Body of pancreas (tissue), 4 donors: Measurements from ENCODE around the gene USP2. TPM values are rescaled to one million over a fixed set of nuclear protein-coding genes. Genes with fewer than 3 reads are reported as not detected.
A peak's percentile ranks its signal among the peaks of the same experiment; 100 is the strongest.

Experiments
- ATAC-seq: fragments of 150-250 bp; one replicate; pipeline ENCODE4 v1.9.1; 2016
- DNase-seq, 4 donors: peaks; one replicate each; pipeline ENCODE4 v3.0.0-alpha.2; 2019
- H3K27ac ChIP-seq, 4 donors: fragments of 200-600 bp; sonication (generic); 1 replicate in 3 of 4; 2 replicates in 1 of 4; pipeline versions ENCODE4 v1.5.1 to v1.6.1; 2016 to 2019; ENCODE audit warnings: mild to moderate bottlenecking in 1 of 4, mixed read lengths in 1 of 4, moderate library complexity in 1 of 4
- H3K27me3 ChIP-seq, 2 donors: fragments of 200-600 bp; sonication (generic); one replicate each; pipeline ENCODE4 v1.6.0; 2016; ENCODE audit warnings: mild to moderate bottlenecking in 1 of 2
- H3K36me3 ChIP-seq, 2 donors: fragments of 200-600 bp; sonication (generic); replicated peaks in 1 of 2; 2 replicates each; pipeline ENCODE4 v1.5.1; 2016; ENCODE audit warnings: low read depth in 2 of 2; ENCODE audit not compliant: insufficient read depth in 1 of 2
- H3K4me1 ChIP-seq: fragments of 200-600 bp; sonication (generic); one replicate; pipeline ENCODE4 v1.6.0; 2016
- H3K4me3 ChIP-seq, 2 donors: fragments of 200-600 bp; sonication (generic); 1 replicate in 1 of 2; 2 replicates in 1 of 2; pipeline ENCODE4 v1.5.1; 2016 to 2019
- H3K9me3 ChIP-seq, 3 donors: fragments of 200-600 bp; sonication (generic); 1 replicate in 2 of 3; 2 replicates in 1 of 3; pipeline ENCODE4 v1.5.1; 2016
- POLR2A ChIP-seq, 3 donors: fragments of 450-650 bp; IDR thresholded peaks; one replicate each; pipeline ENCODE4 v1.6.1; 2016; ENCODE audit warnings: antibody characterized with exemption in 3 of 3, mild to moderate bottlenecking in 2 of 3
- WGBS, 2 donors: methylation state at CpG; one replicate each; pipeline ENCODE4 v1.1.5; 2017; 5-methylcytosine and 5-hydroxymethylcytosine counted together
- intact Hi-C: fragments of 100-400 bp; cut with DNase I; formaldehyde crosslinking; loops from one replicate; pipeline ENCODE4 v1.15.1; 2023
- total RNA-seq, 2 donors: library from RNA; depleted of rRNA; stranded (reverse); fragments of >200 nt; gene quantifications; one replicate each; pipeline ENCODE4 v1.1.0, GENCODE V29; 2016
- TF ChIP-seq, protein P1 (sequence below), 7 experiments: fragments of 450-650 bp in 4 of 7; fragments of 200-600 bp in 3 of 7; sonication (generic) in 3 of 7; IDR thresholded peaks; one replicate each; pipeline ENCODE4 v1.5.1; 2016 to 2019; ENCODE audit warnings: antibody characterized with exemption in 7 of 7

The USP2 gene
- total RNA-seq, 2 donors from 2014 or later = 3.9 to 19.4 TPM

DNA sequence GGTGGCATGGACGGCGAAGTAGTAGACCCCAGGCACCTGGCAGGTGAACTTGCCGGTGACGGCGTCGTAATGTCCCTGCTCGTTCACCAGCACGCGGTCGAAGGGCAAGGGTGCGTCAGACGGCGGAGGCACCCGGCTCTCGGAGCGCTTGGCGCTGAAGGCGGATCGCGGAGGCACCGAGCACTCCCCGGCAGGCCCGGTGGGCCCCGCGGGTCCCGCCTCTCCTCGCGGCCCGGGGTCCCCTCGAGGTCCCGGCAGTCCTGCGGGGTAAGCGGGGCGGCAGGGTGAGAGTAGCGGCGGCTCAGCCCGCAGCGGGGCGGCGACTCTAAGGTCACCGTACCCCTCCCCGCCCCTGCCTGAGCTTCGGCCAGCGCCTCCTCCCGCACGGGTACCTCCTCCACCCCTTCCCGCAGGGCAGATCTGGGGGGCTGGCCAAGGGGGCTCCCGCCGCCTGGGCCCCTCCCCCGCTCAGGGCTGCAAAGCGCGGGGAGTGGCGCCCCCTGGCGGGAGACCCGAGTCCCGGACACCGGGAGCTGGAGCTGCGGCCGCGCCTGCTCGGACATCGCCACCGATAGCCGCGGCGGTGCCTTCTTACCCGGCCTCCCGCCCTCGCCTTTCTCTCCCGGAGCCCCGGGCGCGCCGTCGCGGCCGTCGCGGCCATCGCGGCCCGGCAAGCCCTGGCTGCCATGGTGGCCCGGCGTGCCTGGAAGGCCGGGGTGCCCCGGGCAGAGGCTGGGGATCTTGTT is 41.7 kb downstream of the USP2 start:
- ATAC-seq = peak; percentile 62
- intact Hi-C loops = loop anchor here (5.0 kb wide), 1 partner anchor 38 kb away; no protein-coding TSS in a partner anchor

DNA sequence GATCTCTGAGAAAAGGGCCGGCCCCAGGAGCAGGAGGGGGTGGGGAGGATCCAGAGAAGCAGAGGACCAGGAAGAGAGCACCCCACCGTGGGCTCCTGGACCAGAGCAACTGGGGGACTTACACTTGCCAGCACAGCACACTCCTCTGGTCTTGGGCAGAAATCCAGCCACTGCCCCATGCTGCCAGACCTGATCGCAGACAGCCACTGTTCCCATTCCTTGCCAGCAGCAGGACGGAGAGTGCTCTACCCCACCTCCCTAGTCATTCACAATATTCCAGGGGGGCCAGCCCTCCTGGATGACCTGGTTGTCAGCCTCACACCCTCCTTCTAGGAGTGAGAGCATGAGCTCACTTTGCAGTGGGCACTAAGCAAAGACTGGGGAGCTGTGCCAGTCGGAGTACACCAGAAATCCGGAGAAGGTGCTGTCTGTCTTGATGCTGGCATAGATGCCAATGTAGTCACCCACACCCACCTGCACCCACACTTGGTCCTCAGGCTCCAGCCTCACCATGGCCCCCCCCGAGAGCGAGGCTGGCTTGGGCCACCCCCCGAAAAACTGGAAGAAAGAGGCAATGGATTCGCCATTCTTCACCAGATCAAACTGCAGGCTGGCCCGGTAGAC is 42.4 kb downstream of the USP2 start:
- Histone ChIP-seq H3K9me3 (no peaks in the 10 kb centered on the region), H3K27me3 (no peaks in the 10 kb centered on the region), H3K4me1 (peaks cover 52% of the 10 kb centered on the region), H3K36me3 (no peaks in the 10 kb centered on the region), H3K4me3 (no peak overlapping the region), H3K27ac (peak overlapping the region in 3 of 4 donors; percentile 69 to 85 (median 75))
- TF ChIP-seq POLR2A (IDR thresholded peaks at IDR 0.05) = no peak
- TF ChIP-seq, protein P1, sequence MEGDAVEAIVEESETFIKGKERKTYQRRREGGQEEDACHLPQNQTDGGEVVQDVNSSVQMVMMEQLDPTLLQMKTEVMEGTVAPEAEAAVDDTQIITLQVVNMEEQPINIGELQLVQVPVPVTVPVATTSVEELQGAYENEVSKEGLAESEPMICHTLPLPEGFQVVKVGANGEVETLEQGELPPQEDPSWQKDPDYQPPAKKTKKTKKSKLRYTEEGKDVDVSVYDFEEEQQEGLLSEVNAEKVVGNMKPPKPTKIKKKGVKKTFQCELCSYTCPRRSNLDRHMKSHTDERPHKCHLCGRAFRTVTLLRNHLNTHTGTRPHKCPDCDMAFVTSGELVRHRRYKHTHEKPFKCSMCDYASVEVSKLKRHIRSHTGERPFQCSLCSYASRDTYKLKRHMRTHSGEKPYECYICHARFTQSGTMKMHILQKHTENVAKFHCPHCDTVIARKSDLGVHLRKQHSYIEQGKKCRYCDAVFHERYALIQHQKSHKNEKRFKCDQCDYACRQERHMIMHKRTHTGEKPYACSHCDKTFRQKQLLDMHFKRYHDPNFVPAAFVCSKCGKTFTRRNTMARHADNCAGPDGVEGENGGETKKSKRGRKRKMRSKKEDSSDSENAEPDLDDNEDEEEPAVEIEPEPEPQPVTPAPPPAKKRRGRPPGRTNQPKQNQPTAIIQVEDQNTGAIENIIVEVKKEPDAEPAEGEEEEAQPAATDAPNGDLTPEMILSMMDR (IDR thresholded peaks at IDR 0.05) = no peak
- peak in 1 of 4 donors; percentile 38 for DNase-seq
- intact Hi-C loops = loop anchor here (5.0 kb wide), 1 partner anchor 38 kb away; no protein-coding TSS in a partner anchor
- no peak for ATAC-seq
- WGBS, 2 donors = 64 to 70% methylated on average over 8 to 11 of the region's 11 CpGs

More for the DNA sequence above, 41.7 kb downstream of the USP2 start:
- no peaks in the 10 kb centered on the region for H3K9me3 ChIP-seq
- DNase-seq = peak; percentile 69 to 79 (median 72)
- H3K36me3 ChIP-seq = no peaks in the 10 kb centered on the region
- peaks cover 51% of the 10 kb centered on the region for H3K4me1 ChIP-seq
- H3K27ac ChIP-seq = peak overlapping the region; percentile 69 to 85 (median 77)
- no peaks in the 10 kb centered on the region for H3K27me3 ChIP-seq
- TF ChIP-seq, protein P1 (IDR thresholded peaks at IDR 0.05) = peak; percentile 73 to 92 (median 82)
- peak in 1 of 3 donors; percentile 7 for TF ChIP-seq POLR2A (IDR thresholded peaks at IDR 0.05)
- H3K4me3 ChIP-seq = no peak overlapping the region
- 11 to 20% methylated on average over 1 to 46 of the region's 86 CpGs for WGBS, 2 donors

DNA sequence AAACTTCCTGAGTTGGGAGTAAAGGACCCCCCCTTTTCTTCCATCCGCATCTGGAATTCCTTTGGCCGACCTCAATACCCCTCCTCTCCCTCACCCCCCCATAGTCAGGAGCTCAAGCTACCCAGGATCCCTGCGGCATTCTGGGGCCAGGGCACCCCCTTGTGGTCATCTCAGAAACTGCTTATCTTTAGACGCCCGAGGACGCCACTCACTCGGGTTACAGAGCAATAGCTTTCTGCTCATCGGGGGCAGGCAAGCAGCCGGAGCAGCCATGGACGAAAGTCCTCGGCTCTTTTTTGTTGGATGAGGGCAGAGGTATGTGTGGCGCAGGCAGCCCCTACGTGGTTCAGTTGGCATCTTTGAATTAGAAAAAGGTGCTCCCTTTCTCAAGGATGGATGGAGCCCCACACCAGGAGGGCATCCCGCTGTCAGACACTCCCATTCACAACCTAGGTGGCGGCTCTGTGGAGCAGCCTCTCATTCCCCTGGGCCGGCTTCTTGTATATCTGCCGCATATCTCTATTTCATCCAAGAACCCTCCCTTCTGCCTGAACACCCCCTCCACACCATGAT is 43.1 kb downstream of the USP2 start:
- WGBS, 2 donors = 16 to 20% methylated on average over 17 of the region's 17 CpGs
- H3K36me3 ChIP-seq = no peaks in the 10 kb centered on the region
- no peaks in the 10 kb centered on the region for H3K9me3 ChIP-seq
- no peaks in the 10 kb centered on the region for H3K27me3 ChIP-seq
- peak overlapping the region in 1 of 4 donors; percentile 18 for H3K27ac ChIP-seq
- DNase-seq = peak; percentile 68 to 75 (median 72)
- TF ChIP-seq POLR2A (IDR thresholded peaks at IDR 0.05) = no peak
- TF ChIP-seq, protein P1 (IDR thresholded peaks at IDR 0.05) = peak; percentile 55 to 82 (median 74)
- H3K4me1 ChIP-seq = peaks cover 56% of the 10 kb centered on the region
- no peak overlapping the region for H3K4me3 ChIP-seq
- intact Hi-C loops = loop anchor here (5.0 kb wide), 1 partner anchor 39 kb away; no protein-coding TSS in a partner anchor
- ATAC-seq = peak; percentile 23

DNA sequence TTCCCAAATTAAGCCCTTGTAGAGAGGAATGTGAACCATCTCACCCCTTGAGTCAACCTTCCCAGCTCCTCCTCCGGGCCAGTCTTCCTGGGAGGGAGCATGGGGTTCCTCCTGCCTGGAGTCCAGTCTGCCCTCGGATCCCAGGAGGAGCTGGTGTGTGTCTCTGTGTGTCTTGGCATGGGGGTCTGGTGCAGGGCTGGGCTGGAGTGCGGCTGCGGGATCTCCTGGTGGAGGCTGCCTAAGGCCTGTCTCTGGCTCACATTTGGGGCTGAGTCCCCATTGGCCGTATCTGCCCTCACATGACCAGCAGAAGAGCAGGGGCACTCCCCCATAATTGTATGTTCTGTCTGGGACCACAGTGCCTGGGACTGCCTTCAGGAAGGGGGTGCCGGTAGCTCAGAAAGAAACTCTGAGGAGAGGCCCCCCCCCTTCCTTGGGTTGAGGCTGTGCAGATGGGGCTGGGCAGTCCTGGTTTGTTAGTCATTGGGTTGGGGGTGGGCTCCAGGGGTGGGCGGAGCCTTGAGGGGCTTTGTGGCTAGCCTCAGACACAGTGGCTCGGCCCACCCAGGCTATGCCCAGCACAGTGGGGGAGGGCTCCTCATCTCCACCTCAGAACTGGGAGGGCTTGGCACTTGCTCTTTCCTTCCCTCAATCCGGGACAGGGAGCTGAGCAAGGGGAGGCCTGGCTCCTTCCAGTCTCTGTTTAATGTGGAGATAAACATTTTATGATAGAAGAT is 43.7 kb downstream of the USP2 start:
- no peaks in the 10 kb centered on the region for H3K9me3 ChIP-seq
- 52 to 66% methylated on average over 3 to 9 of the region's 9 CpGs for WGBS, 2 donors
- DNase-seq (no peak), ATAC-seq (no peak)
- TF ChIP-seq, protein P1 (IDR thresholded peaks at IDR 0.05) = no peak
- TF ChIP-seq POLR2A (IDR thresholded peaks at IDR 0.05) = no peak
- H3K4me3 ChIP-seq = no peak overlapping the region
- no peaks in the 10 kb centered on the region for H3K36me3 ChIP-seq
- H3K27ac ChIP-seq = no peak overlapping the region
- intact Hi-C loops = loop anchor here (5.0 kb wide), 1 partner anchor 40 kb away; no protein-coding TSS in a partner anchor
- H3K4me1 ChIP-seq = peaks cover 56% of the 10 kb centered on the region
- H3K27me3 ChIP-seq = no peaks in the 10 kb centered on the region
